CD14-positive monocyte (primary cell): ENCODE results near the gene ACBD4. TPM values are rescaled to one million over a fixed set of nuclear protein-coding genes. Genes with fewer than 3 reads are reported as not detected.
A peak's percentile ranks its signal among the peaks of the same experiment; 100 is the strongest.

ENCODE experiments used
- DNase-seq, 3 donors: peaks; one replicate each; pipeline ENCODE4 v3.0.0-alpha.2; 2011 to 2022
- H2AFZ ChIP-seq: 2 replicates; pipeline ENCODE4 v1.6.0; 2012; ENCODE audit warnings: mild to moderate bottlenecking, low read depth, low read length, inconsistent platforms; ENCODE audit not compliant: insufficient read depth, poor library complexity, severe bottlenecking
- H3K27ac ChIP-seq, 2 donors: 1 replicate in 1 of 2; 2 replicates in 1 of 2; pipeline ENCODE4 v1.5.1; 2012 to 2013; ENCODE audit warnings: low read length in 2 of 2, control low read depth in 1 of 2, inconsistent platforms in 1 of 2, low read depth in 1 of 2, mild to moderate bottlenecking in 1 of 2
- H3K27me3 ChIP-seq, 2 donors: one replicate each; pipeline versions ENCODE4 v1.6.0 to v1.6.1; 2011 to 2013; ENCODE audit warnings: low read length in 2 of 2; ENCODE audit not compliant: control insufficient read depth in 2 of 2, insufficient read depth in 2 of 2
- H3K36me3 ChIP-seq, 2 donors: replicated peaks in 1 of 2; 1 replicate in 1 of 2; 2 replicates in 1 of 2; pipeline versions ENCODE4 v1.5.1 to v1.6.1; 2012 to 2013; ENCODE audit warnings: low read length in 2 of 2, control low read depth in 1 of 2, inconsistent platforms in 1 of 2, mild to moderate bottlenecking in 1 of 2; ENCODE audit not compliant: insufficient read depth in 2 of 2, control insufficient read depth in 1 of 2
- H3K4me1 ChIP-seq, 2 donors: 1 replicate in 1 of 2; 2 replicates in 1 of 2; pipeline versions ENCODE4 v1.5.1 to v1.6.1; 2012 to 2013; ENCODE audit warnings: low read length in 2 of 2, control low read depth in 1 of 2, inconsistent platforms in 1 of 2, mild to moderate bottlenecking in 1 of 2, moderate library complexity in 1 of 2; ENCODE audit not compliant: insufficient read depth in 2 of 2, control insufficient read depth in 1 of 2
- H3K4me2 ChIP-seq: replicated peaks from 2 replicates; pipeline ENCODE3; 2012; ENCODE audit warnings: low read length, moderate library complexity, mild to moderate bottlenecking; ENCODE audit not compliant: poor library complexity, severe bottlenecking; ENCODE audit errors: extremely low read depth
- H3K4me3 ChIP-seq, 3 experiments: fragments of 200-600 bp in 1 of 3; sonication (generic) in 1 of 3; replicated peaks in 1 of 3; 1 replicate in 2 of 3; 2 replicates in 1 of 3; pipeline ENCODE4 v1.5.1; 2011 to 2013; ENCODE audit warnings: low read length in 3 of 3, mild to moderate bottlenecking in 3 of 3, control low read depth in 2 of 3, low read depth in 2 of 3, inconsistent platforms in 1 of 3, moderate library complexity in 1 of 3
- H3K79me2 ChIP-seq: 2 replicates; pipeline ENCODE4 v1.6.0; 2012; ENCODE audit warnings: mild to moderate bottlenecking, control low read depth, inconsistent platforms, low read length, moderate library complexity; ENCODE audit not compliant: insufficient read depth
- H3K9ac ChIP-seq: 2 replicates; pipeline ENCODE4 v1.6.0; 2017; ENCODE audit warnings: low read length, mild to moderate bottlenecking; ENCODE audit not compliant: insufficient read depth, poor library complexity, severe bottlenecking
- H3K9me3 ChIP-seq, 2 donors: replicated peaks in 1 of 2; 1 replicate in 1 of 2; 2 replicates in 1 of 2; pipeline versions ENCODE4 v1.5.1 to v1.6.1; 2012 to 2013; ENCODE audit warnings: low read length in 2 of 2, control low read depth in 1 of 2; ENCODE audit not compliant: control insufficient read depth in 1 of 2, insufficient read depth in 1 of 2
- H4K20me1 ChIP-seq: 2 replicates; pipeline ENCODE4 v1.6.0; 2012; ENCODE audit warnings: mild to moderate bottlenecking, low read length, control low read depth, moderate library complexity; ENCODE audit not compliant: insufficient read depth
- H3K27ac Mint-ChIP-seq, 7 donors: one replicate each; pipeline ENCODE4 v1.8.0; 2020; ENCODE audit warnings: mild to moderate bottlenecking in 7 of 7, mixed read lengths in 7 of 7, moderate library complexity in 6 of 7, inconsistent platforms in 2 of 7
- H3K27me3 Mint-ChIP-seq, 3 donors: one replicate each; pipeline ENCODE4 v1.8.0; 2021 to 2022; ENCODE audit warnings: low read depth in 3 of 3, mild to moderate bottlenecking in 3 of 3, mixed read lengths in 3 of 3, moderate library complexity in 3 of 3, inconsistent platforms in 1 of 3
- H3K36me3 Mint-ChIP-seq, 2 donors: one replicate each; pipeline ENCODE4 v1.8.0; 2020; ENCODE audit warnings: mixed read lengths in 2 of 2, inconsistent platforms in 1 of 2, mild to moderate bottlenecking in 1 of 2
- H3K4me1 Mint-ChIP-seq: one replicate; pipeline ENCODE4 v1.8.0; 2020; ENCODE audit warnings: mild to moderate bottlenecking, mixed read lengths
- H3K4me3 Mint-ChIP-seq, 2 donors: one replicate each; pipeline ENCODE4 v1.8.0; 2020; ENCODE audit warnings: mild to moderate bottlenecking in 2 of 2, mixed read lengths in 2 of 2, moderate library complexity in 1 of 2
- H3K9me3 Mint-ChIP-seq, 7 donors: one replicate each; pipeline ENCODE4 v1.8.0; 2020 to 2022; ENCODE audit warnings: mixed read lengths in 7 of 7, mild to moderate bottlenecking in 6 of 7, moderate library complexity in 6 of 7, inconsistent platforms in 2 of 7
- CTCF ChIP-seq: fragments of 200-600 bp; IDR thresholded peaks from one replicate; pipeline ENCODE4 v1.8.0; 2022; ENCODE audit warnings: antibody characterized with exemption, mild to moderate bottlenecking
- WGBS: methylation state at CpG from one replicate; pipeline ENCODE4 v1.1.5; 2013; ENCODE audit warnings: missing lambda C conversion rate; ENCODE audit not compliant: insufficient coverage; 5-methylcytosine and 5-hydroxymethylcytosine counted together
- intact Hi-C, 2 donors: fragments of 100-400 bp; cut with micrococcal nuclease; formaldehyde crosslinking; loops; one replicate each; pipeline versions ENCODE4 v1.15.0 to v1.15.1; 2023
- polyA plus RNA-seq, 3 donors: library from polyadenylated mRNA; depleted of rRNA in 1 of 3; unstranded in 2 of 3; stranded (reverse) in 1 of 3; fragments of 300-500 nt in 2 of 3; fragments of >200 nt in 1 of 3; fragmentation: Illumina TruSeq in 2 of 3; gene quantifications; 1 replicate in 2 of 3; 2 replicates in 1 of 3; pipeline ENCODE4 v1.2.3, GENCODE V29; 2012 to 2021

ACBD4 gene
- polyA plus RNA-seq, 3 donors = 4.8 to 7.4 (median 6.2) TPM

GRCh38 chr17:45092911-45093430 lies 42.5 kb upstream of the ACBD4 start:
- H3K27me3 Mint-ChIP-seq = peaks cover 0 to 2% (median 2%) of the 10 kb centered on the region in 3 donors
- H3K4me1 Mint-ChIP-seq = no peaks in the 10 kb centered on the region
- Histone ChIP-seq H3K9ac (no peak overlapping the region), H4K20me1 (peaks cover 59% of the 10 kb centered on the region), H3K36me3 (peaks cover 89 to 100% of the 10 kb centered on the region in 2 donors), H3K4me2 (no peak overlapping the region), H3K4me3 (no peak overlapping the region), H3K4me1 (no peaks in the 10 kb centered on the region), H3K9me3 (no peaks in the 10 kb centered on the region), H3K27me3 (no peaks in the 10 kb centered on the region), H3K27ac (no peak overlapping the region), H2AFZ (no peak overlapping the region), H3K79me2 (peaks cover 2% of the 10 kb centered on the region)
- no peaks in the 10 kb centered on the region for H3K9me3 Mint-ChIP-seq
- 92% methylated on average over 4 of the region's 6 CpGs for WGBS
- intact Hi-C loops = loop anchor here in 1 of 2 donors (10.0 kb wide), 1 partner anchor 168 kb away; no protein-coding TSS in a partner anchor
- peaks cover 83 to 100% of the 10 kb centered on the region in 2 donors for H3K36me3 Mint-ChIP-seq
- TF ChIP-seq CTCF = no peak
- DNase-seq = no peak
- no peak overlapping the region for H3K4me3 Mint-ChIP-seq
- H3K27ac Mint-ChIP-seq = peak overlapping the region in 3 of 7 donors; percentile 15 to 37 (median 17)

GRCh38 chr17:45093444-45094110 lies 41.9 kb upstream of the ACBD4 start:
- Histone ChIP-seq H4K20me1 (peaks cover 59% of the 10 kb centered on the region), H3K9ac (no peak overlapping the region), H3K79me2 (peaks cover 2% of the 10 kb centered on the region), H3K4me3 (no peak overlapping the region), H3K27ac (no peak overlapping the region), H3K36me3 (peaks cover 90 to 100% of the 10 kb centered on the region in 2 donors), H3K4me2 (no peak overlapping the region), H3K27me3 (no peaks in the 10 kb centered on the region), H3K4me1 (no peaks in the 10 kb centered on the region), H2AFZ (no peak overlapping the region), H3K9me3 (no peaks in the 10 kb centered on the region)
- H3K9me3 Mint-ChIP-seq = no peaks in the 10 kb centered on the region
- intact Hi-C loops = loop anchor here in 1 of 2 donors (10.0 kb wide), 1 partner anchor 169 kb away; no protein-coding TSS in a partner anchor
- H3K27ac Mint-ChIP-seq = peak overlapping the region in 3 of 7 donors; percentile 28 to 32 (median 31)
- DNase-seq = no peak
- peaks cover 83 to 100% of the 10 kb centered on the region in 2 donors for H3K36me3 Mint-ChIP-seq
- no peaks in the 10 kb centered on the region for H3K4me1 Mint-ChIP-seq
- no peak overlapping the region for H3K4me3 Mint-ChIP-seq
- 88% methylated on average over 11 of the region's 13 CpGs for WGBS
- no peak for TF ChIP-seq CTCF
- peaks cover 0 to 2% (median 2%) of the 10 kb centered on the region in 3 donors for H3K27me3 Mint-ChIP-seq
